SK-MEL-5 (cell line): Measurements from ENCODE around the gene BATF3. TPM values are rescaled to one million over a fixed set of nuclear protein-coding genes. Genes with fewer than 3 reads are reported as not detected.
"Not testable (repeated sequence)": the region's sequence is repeated elsewhere in the genome, so short reads cannot be mapped to it uniquely, and the experiment has no call there.

ENCODE experiments used
- DNase-seq: peaks from one replicate; pipeline ENCODE4 v3.0.0-alpha.2; 2016; ENCODE audit warnings: low read depth, low spot score
- in situ Hi-C: cut with HindIII; loops from 2 replicates; pipeline ENCODE4 v1.10.0; 2016; ENCODE audit warnings: low sequenced_read_pairs, high pct_unique_total_duplicates, low pct_unique_long_range_greater_than_20kb
- total RNA-seq: library from RNA; depleted of rRNA; stranded (reverse); fragments of >200 nt; shearing (Covaris generic); gene quantifications from 2 replicates; pipeline ENCODE4 v1.2.3, GENCODE V29; 2014

Gene BATF3
- total RNA-seq, 1 experiment from 2014 or later = 6.9 TPM

DNA sequence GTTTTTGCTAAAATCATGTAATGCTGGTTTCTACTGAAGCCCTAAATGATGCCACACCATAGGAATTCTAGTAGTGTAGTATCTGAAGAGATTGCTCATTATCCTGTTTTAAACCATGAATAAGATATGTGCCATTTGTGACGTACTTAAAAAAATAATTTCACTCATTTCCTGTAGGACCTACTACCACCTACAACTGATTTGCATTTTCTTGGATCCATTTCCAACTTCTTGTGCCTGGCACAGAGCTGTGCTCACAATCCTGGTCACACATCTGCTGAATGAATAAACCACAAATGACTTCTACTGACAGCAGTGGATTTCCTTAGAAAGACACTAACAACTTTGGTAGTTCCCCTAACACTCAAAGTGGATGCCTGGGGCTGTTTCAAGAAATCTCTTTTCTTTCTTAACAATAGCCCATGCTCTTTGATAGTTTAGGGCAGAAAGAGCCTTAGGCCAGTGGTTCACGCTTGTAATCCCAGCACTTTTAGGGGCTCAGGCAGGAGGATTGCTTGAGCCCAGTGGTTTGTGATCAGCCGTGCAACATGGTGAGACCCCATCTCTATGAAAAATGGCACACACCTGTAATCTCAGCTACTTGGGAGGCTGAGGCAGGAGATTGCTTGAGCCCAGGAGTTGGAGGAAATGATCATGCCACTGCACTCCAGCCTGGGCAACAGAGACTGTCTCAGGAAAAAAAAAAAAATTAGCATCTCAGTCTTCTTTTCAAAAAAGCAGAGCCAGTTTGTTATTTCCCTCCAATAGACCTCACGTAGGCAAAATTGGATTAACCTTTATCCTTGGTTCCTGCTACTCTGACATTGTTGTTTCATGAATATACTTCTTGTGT, 13.0 kb upstream of the BATF3 start:
- DNase-seq = no peak
- in situ Hi-C loops = no loop called here

DNA sequence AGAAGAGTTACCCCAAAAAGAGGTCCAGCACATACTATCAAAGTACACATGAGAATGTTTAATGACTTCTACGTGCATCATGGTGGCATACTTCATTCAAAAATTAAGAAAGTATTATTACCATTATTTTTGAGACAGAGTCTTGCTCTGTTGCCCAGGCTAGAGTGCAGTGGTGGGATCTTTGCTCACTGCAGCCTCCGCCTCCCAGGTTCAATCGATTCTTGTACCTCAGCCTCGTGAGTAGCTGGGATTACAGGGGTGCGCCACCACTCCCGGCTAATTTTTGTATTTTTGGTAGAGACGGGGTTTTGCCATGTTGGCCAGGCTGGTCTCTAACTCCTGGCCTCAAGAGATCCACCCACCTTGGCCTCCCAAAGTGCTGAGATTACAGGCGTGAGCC, 12.3 kb upstream of the BATF3 start:
- in situ Hi-C loops, DNase-seq: not testable (repeated sequence)

DNA sequence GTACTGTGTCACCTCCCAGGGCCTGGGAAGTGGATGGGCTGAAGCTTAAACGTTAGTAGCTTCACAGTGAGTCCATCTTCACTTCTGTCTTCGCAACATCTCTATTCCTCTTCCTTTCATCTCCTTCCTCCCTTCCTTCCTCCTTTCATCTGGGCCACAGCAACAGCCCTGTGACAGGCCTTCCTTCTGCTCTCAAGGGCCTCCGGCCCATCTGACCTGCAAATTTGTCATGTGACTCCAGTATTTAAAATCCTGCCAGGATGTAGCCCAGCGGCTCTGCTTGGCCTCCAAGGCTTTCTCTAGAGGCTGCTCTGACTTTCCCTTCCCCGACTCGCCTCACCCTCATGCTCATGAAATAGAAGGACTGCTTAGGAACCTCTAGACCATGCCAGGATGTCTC, 10.9 kb upstream of the BATF3 start:
- DNase-seq = no peak
- in situ Hi-C loops = no loop called here

DNA sequence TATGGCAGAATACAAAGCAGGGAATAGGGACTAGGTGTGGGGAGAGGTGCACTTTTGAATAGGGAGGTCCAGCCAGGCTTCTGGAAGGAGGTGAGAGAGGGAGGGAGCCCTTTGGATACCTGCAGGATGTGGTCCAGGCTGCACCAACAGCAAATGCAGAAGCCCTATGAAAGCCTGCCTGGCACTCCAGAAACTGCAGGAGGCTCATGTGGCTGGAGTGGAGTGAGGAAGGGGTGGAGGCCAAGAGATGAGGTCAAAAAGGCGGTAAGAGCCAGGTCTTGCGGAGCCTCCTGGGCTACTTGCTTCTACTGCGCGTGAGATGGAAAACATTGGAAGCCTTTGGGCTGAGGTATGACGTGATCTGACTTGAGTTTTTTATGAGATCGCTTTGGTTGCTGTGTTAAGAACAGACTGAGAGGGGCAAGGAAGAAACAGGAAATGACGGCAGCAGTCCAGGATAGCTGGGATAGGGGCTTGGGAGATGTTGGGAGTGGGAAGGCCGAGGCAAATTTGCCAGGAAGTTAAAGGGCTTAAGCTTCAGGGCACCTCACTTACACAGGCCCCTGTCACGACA, 4.4 kb upstream of the BATF3 start:
- no peak for DNase-seq
- in situ Hi-C loops = no loop called here

DNA sequence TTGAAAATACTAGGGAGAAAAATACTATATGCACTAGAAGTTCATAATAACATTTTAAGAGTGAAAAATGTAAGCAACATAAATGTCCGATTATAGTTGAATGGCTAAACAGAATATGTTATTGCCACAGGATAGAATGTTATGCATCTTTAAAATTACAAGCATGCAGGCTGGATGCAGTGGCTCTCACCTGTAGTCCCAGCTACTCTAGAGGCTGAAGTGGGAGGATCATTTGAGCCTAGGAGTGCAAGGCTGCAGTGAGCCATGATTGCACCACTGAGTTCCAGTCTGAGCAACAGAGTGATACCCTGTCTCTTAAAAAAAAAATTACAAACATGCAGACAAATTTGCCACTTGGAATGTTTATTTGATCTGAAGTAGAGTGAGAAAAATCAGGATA, 3.0 kb upstream of the BATF3 start:
- in situ Hi-C loops = no loop called here
- no peak for DNase-seq

DNA sequence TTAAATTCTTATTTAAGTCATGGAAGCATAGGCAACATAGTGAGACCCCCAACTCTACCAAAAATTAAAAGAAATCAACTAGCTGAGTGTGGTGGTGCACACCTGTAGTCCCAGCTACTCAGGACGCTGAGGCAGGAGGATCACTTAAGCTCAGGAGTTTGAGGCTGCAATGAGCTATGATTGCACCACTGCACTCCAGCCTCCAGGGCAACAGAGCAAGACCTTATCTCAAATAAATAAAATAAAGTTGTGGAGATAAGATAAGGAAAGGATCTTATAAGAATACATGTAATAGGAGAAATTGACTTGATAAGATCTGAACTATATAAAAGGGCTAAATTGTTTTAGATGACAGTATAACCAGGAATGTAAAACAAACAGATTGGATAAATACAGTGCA, 2.3 kb upstream of the BATF3 start:
- in situ Hi-C loops = no loop called here
- no peak for DNase-seq

- in situ Hi-C loops = no loop called here
- peak; percentile 54 for DNase-seq
Observed at GRCh38 chr1:212700892-212701819, 1.5 kb upstream of the BATF3 start.

- in situ Hi-C loops = no loop called here
- no peak for DNase-seq
Observed at GRCh38 chr1:212700223-212700891, 717 bp upstream of the BATF3 start.

DNA sequence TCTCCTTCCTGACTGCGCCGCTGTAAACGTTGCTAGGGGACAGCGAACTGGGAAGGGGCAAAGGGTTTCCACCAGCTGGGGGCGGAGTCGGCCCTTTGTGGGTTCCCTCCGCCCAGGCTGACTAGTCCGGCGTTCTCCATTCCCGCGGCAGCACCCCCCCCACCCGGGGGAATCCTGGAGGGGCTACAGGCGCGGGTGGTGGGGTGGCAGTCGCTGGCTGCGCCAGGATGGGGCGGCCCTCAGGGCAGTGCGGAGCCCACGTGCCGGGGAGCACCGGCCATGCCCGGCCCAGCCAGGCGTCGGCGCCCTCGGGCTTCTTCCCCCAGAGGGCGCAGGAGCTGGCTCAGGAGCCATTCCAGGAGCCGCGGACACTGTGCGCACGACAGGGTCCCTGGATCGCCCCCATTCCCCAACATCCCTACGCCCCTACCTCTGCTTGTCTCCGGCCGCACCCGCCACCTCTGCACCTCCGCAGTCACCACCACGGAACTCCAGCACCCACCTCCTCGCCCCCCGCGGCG, 476 bp downstream of the BATF3 start:
- in situ Hi-C loops = no loop called here
- peak; percentile 54 for DNase-seq

GRCh38 chr1:212698467-212699103, 1.1 kb downstream of the BATF3 start:
- in situ Hi-C loops = no loop called here
- DNase-seq = no peak

GRCh38 chr1:212696721-212697331, 2.8 kb downstream of the BATF3 start:
- in situ Hi-C loops = no loop called here

GRCh38 chr1:212692774-212693644, 6.6 kb downstream of the BATF3 start:
- in situ Hi-C loops = no loop called here
- no peak for DNase-seq

More at GRCh38 chr1:212696721-212697331, 2.8 kb downstream of the BATF3 start:
- DNase-seq = no peak

DNA sequence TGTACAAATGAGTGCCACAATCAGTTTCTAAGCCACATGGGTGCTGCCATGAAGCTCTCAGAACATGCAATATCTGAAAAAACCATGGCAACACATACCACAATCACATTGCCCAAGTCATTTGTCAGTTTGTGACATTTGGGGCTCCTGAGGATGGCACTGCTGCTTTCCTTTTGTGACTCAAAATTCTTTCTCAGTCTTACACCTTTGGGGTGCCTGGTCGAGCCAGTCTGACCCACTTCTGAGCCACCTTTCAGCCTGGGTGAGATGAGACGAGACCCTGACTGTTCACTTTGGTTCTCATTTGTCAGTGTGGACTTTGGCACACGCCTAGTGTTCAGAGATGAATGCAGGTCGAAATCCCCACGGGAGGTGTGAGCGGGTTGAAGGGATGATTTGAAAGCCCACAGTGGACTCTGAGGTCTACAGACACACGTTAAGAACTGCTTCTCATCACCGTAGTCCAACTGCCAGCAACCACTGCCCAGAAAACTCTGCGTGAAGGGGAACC, 8.0 kb downstream of the BATF3 start:
- DNase-seq = no peak
- in situ Hi-C loops = no loop called here

GRCh38 chr1:212690816-212691403, 8.7 kb downstream of the BATF3 start:
- no peak for DNase-seq
- in situ Hi-C loops = no loop called here

DNA sequence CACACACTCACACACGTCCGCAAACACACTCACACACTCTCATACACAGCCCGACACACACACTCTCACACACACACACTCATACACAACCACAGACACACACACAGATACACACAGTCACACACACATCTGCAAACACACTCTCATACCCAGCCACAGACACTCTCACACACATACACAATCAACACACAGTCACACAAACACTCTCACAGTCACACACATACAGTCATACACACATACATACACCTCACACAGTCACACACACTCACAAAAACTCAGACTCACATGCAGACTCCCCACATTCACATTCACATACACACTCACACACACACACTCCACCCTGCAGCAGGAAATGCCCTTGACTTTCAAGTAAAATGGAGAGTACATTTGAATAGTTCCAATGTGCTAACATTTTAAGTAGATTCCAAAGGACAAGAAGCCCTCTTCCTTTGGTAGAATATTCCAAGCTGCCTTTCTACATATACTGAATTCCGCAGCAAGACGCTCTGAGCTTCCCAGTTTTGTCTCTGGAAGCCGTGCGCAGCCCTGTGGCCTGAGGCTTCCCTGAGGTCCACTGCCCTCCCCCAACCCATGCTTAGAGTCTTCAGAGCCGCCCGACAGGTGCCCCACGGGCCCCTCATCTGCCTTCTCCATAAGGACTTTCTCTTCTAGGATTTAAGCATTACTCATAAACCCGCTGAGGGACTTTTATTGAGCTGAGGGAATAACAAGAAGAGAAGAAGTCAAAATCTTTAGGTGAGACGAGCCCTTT, 9.7 kb downstream of the BATF3 start:
- DNase-seq = no peak
- in situ Hi-C loops = no loop called here
